Choroid plexus epithelial cell (primary cell): ENCODE results near the gene EXOSC5.
"Not testable (repeated sequence)": the region's sequence is repeated elsewhere in the genome, so short reads cannot be mapped to it uniquely, and the experiment has no call there.

Experiments used
- DNase-seq: peaks from one replicate; pipeline ENCODE4 v3.0.0-alpha.2; 2010; ENCODE audit warnings: low read depth
- H3K4me3 ChIP-seq: 2 replicates; pipeline ENCODE4 v1.5.1; 2011; ENCODE audit warnings: low read depth, mild to moderate bottlenecking, control low read depth, low read length, moderate library complexity
- TF ChIP-seq, protein P1 (sequence below): conservative IDR thresholded peaks from 2 replicates; pipeline ENCODE4 v1.5.1; 2011; ENCODE audit warnings: low read depth, mild to moderate bottlenecking, control low read depth, inconsistent platforms, low read length, moderate library complexity

The EXOSC5 gene

DNA sequence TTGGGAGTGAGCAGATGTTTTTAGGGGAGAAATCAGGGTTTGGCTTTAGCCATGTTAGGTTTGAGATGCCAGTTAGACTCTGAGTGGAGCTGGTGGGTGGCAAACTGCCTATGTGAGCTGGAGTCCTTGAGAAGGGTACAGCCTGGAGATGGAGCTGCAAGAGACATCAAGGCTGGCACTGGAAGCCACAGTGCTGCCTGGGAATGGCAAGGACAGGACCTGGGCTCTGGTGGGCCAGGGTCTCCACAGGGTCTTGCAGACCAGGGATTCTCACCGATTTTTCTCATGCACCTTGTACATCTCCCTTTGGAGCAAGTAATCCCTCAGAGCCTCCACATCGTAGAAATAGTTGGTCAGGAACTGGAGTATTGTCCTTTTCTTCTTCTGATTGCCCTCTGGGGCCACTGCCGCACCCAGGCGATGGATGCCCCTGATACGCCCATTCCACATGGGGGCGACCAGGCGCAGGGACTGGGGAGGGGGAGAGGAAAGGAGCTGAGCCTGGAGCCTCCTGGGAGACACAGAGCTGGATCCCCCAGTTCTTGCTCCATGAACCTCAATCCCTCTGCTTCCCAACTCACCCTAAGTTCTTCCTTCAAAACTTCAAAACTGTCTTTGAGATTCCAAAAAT lies 40.9 kb upstream of the EXOSC5 start:
- TF ChIP-seq, protein P1, sequence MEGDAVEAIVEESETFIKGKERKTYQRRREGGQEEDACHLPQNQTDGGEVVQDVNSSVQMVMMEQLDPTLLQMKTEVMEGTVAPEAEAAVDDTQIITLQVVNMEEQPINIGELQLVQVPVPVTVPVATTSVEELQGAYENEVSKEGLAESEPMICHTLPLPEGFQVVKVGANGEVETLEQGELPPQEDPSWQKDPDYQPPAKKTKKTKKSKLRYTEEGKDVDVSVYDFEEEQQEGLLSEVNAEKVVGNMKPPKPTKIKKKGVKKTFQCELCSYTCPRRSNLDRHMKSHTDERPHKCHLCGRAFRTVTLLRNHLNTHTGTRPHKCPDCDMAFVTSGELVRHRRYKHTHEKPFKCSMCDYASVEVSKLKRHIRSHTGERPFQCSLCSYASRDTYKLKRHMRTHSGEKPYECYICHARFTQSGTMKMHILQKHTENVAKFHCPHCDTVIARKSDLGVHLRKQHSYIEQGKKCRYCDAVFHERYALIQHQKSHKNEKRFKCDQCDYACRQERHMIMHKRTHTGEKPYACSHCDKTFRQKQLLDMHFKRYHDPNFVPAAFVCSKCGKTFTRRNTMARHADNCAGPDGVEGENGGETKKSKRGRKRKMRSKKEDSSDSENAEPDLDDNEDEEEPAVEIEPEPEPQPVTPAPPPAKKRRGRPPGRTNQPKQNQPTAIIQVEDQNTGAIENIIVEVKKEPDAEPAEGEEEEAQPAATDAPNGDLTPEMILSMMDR = no peak
- H3K4me3 ChIP-seq = no peak overlapping the region

DNA sequence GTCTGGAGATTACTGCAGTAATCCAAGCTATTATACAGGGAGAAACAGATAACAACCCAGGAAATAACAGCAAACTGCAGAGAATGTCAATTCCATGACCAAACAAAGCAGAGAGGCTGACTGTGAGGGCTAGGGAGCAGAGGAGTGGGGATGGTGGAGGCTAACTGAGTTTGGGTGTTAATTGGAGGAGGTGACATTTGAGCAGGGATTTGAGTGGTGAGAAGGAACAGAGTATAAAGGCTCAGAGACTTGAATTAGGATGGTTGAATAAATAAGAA lies 39.5 kb upstream of the EXOSC5 start:
- no peak overlapping the region for H3K4me3 ChIP-seq
- no peak for DNase-seq
- TF ChIP-seq, protein P1 = no peak

More for the DNA sequence above, 40.9 kb upstream of the EXOSC5 start:
- no peak for DNase-seq

DNA sequence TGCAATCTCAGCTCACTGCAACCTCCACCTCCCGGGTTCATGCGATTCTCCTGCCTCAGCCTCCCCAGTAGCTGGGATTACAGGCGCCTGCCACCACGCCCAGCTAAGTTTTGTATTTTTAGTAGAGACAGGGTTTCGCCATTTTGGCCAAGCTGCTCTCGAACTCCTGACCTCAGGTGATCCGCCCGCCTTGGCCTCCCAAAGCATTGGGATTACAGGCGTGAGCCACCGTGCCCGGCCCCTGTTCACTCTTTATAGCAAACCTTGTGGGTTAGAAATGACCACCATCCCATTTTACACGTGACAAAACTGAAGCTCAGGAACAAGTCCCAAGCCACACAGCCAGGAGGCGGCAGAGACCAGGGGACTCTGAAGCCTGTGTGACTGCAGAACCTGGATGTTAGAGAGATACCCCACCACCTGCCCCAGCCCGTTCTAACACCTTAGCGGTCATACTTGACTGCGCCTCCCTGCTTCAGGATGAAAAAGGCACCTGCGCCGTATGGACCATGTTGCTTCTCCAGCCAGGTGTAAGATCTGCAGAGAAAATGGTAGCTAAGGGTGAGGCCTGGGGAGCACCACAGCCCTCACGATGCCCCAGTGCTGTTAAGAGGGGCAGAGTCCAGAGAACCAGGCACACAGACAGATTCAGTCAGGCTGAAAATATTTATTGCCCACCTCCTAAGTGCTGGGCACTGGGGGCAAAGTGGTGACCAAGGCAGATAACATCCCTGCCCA lies 38.9 kb upstream of the EXOSC5 start:
- no peak for DNase-seq
- H3K4me3 ChIP-seq = no peak overlapping the region
- TF ChIP-seq, protein P1 = no peak

DNA sequence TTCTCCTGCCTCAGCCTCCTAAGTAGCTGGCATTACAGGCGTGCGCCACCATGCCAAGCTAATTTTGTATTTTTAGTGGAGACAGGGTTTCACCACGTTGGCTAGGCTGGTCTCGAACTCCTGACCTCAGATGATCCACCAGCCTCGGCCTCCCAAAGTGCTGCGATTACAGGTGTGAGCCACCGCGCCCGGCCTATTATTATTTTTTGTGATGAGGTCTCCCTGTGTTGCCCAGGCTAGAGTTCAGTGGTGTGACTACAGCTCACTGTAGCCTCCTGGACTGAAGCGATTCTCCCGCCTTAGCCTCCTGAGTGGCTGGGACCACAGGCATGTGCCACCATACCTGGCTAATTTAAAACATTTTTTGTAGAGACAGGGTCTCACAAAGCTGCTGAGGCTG lies 38.2 kb upstream of the EXOSC5 start:
- H3K4me3 ChIP-seq = not testable (repeated sequence)

DNA sequence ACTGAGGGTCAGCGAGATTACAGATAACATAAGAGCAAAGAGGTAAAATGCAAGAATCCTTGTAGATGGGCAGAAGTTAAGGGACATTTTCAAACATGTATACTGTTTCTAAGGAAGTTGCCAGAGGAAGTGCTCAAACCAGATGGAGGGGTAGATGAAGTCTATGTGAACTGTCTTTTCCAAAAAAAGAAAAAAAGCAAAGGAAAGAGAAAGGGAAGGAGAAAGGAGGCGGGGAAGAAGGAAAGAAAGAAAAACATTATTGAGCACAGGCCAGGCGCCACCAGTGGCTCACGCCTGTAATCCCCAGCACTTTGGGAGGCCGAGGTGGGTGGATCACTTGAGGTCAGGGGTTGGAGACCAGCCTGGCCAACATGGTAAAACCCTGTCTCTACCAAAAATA lies 37.3 kb upstream of the EXOSC5 start:
- TF ChIP-seq, protein P1 = no peak
- DNase-seq = no peak
- no peak overlapping the region for H3K4me3 ChIP-seq

More for the DNA sequence above, 38.2 kb upstream of the EXOSC5 start:
- DNase-seq = not testable (repeated sequence)

DNA sequence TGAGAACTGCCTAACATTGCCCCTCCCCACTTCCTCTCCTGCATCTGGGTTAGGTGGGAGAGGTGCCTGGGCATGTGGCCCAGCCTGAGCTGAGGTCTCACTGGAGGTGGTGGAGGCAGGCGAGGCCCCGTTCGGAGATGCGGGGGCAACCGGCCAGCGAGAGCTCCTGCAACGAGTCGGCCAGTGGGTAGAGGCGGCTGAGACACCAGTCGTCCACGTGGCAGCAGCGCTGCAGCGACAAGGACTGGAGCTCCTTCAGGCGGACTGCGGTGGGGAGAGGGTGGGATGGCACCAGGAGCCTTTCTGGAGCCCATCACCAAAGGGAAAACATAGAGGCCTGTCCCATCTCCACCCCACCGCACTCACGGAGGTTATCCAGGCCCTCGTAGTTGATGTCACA lies 36.0 kb upstream of the EXOSC5 start:
- DNase-seq = no peak
- TF ChIP-seq, protein P1 = no peak
- H3K4me3 ChIP-seq = no peak overlapping the region

DNA sequence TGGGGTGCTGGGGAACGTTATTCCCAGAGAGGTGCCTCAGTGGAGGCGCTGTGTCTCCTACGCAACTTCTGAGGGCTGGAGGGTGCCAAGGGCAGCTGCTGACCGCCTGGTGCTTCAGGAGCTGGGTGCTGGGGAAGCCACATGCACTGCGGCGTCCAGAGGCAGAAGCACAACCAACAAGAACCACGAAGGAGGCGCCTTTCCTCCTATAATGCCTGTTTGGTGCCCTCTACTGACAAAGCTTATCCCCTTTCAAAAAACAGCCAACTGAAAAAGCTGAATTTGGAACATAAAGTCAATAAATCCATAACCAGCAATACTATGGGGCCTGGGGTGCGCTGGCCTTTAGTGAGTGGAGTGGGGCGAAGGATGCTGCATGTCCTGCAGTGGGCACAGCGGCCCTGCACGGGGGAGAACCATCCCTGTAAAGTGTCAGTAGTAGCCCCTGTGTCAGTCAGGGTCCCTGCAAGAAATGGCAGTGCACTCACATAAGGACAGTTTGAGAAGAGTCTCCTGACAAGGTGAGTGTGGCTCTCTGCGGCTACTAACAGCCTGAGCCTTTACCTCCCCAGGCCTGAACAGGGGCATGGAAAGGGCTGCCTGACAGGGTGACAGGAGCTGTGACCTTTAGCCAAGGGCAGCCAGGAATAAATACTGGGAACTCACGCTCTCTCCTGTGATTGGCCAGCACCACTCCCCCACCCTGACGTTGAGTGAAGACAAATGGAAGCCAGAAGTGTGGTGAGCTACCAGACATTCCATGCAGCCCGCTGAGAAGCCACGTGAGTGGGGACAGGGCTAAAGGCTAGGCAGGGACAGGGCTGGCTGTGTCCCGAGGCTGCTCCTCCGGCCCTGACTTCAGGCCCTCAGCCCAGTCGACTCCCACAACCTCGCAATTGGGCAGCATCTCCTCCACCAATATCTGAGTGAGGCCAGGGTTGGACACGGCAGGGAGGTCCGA lies 34.5 kb upstream of the EXOSC5 start:
- TF ChIP-seq, protein P1 = peak; percentile 68
- H3K4me3 ChIP-seq = no peak overlapping the region
- peak; percentile 74 for DNase-seq
